HG03196 (cell line): Measurements from ENCODE around the gene ERBB4.

Source experiments
- ATAC-seq: cut with Tn5 transposase; IDR thresholded peaks from one replicate; pipeline ENCODE4 v1.9.1; 2021; ENCODE audit not compliant: unreplicated experiment

The ERBB4 gene

GRCh38 chr2:212364112-212364985 is 174.3 kb downstream of the ERBB4 start:
- no peak for ATAC-seq

- ATAC-seq: no peak
Measured at GRCh38 chr2:212361174-212361756, 177.3 kb downstream of the ERBB4 start.

- ATAC-seq: no peak
Measured at GRCh38 chr2:212360068-212360460, 178.5 kb downstream of the ERBB4 start.

- ATAC-seq: no peak
Measured at GRCh38 chr2:212359425-212360067, 179.1 kb downstream of the ERBB4 start.

GRCh38 chr2:212357606-212358005 is 181.0 kb downstream of the ERBB4 start:
- no peak for ATAC-seq

GRCh38 chr2:212354382-212354781 is 184.2 kb downstream of the ERBB4 start:
- ATAC-seq: no peak

GRCh38 chr2:212348501-212348900 is 190.1 kb downstream of the ERBB4 start:
- no peak for ATAC-seq

- no peak for ATAC-seq
Measured at GRCh38 chr2:212346865-212347264, 191.7 kb downstream of the ERBB4 start.

GRCh38 chr2:212345966-212346365 is 192.6 kb downstream of the ERBB4 start:
- ATAC-seq: no peak

GRCh38 chr2:212344131-212344530 is 194.5 kb downstream of the ERBB4 start:
- ATAC-seq: no peak

- no peak for ATAC-seq
Measured at GRCh38 chr2:212343167-212343566, 195.4 kb downstream of the ERBB4 start.

- no peak for ATAC-seq
Measured at GRCh38 chr2:212337486-212338343, 200.9 kb downstream of the ERBB4 start.

GRCh38 chr2:212337036-212337435 is 201.6 kb downstream of the ERBB4 start:
- no peak for ATAC-seq

GRCh38 chr2:212330263-212330662 is 208.3 kb downstream of the ERBB4 start:
- ATAC-seq: no peak

- no peak for ATAC-seq
Measured at GRCh38 chr2:212328712-212329496, 209.7 kb downstream of the ERBB4 start.

- ATAC-seq: no peak
Measured at GRCh38 chr2:212328136-212328535, 210.5 kb downstream of the ERBB4 start.

GRCh38 chr2:212327171-212327809 is 211.3 kb downstream of the ERBB4 start:
- no peak for ATAC-seq

GRCh38 chr2:212318636-212319035 is 220.0 kb downstream of the ERBB4 start:
- no peak for ATAC-seq

GRCh38 chr2:212314680-212315079 is 223.9 kb downstream of the ERBB4 start:
- ATAC-seq: no peak
